Measurements from ENCODE around the gene SNRPB2. TPM values are rescaled to one million over a fixed set of nuclear protein-coding genes. Genes with fewer than 3 reads are reported as not detected.

Gene SNRPB2
- 48.5 and 59.8 TPM in 2 replicates for total RNA-seq (2014; rRNA removed)
- polyA plus RNA-seq (2012), result 72.9 TPM

GRCh38 chr20:16729565-16730460 is at the start of gene SNRPB2:
Gene SNRPB2, plus strand, starts transcription at chr20:16730026. Its CDS starts 1,677 bp downstream, at chr20:16731703.
- DNase-seq (ENCODE audit: low read depth), result peak; percentile 92

- no peak for DNase-seq (ENCODE audit: low read depth)
Measured at GRCh38 chr20:16684416-16684815, 45.4 kb upstream of the SNRPB2 start.

- no peak for DNase-seq (ENCODE audit: low read depth)
Measured at GRCh38 chr20:16689906-16690305, 39.9 kb upstream of the SNRPB2 start.

GRCh38 chr20:16691381-16691780 is 38.4 kb upstream of the SNRPB2 start:
- DNase-seq (ENCODE audit: low read depth), result no peak

- DNase-seq (ENCODE audit: low read depth), result no peak
Measured at GRCh38 chr20:16692009-16692408, 37.8 kb upstream of the SNRPB2 start.

- no peak for DNase-seq (ENCODE audit: low read depth)
Measured at GRCh38 chr20:16692442-16692841, 37.4 kb upstream of the SNRPB2 start.

GRCh38 chr20:16693278-16693677 is 36.5 kb upstream of the SNRPB2 start:
- no peak for DNase-seq (ENCODE audit: low read depth)

GRCh38 chr20:16694161-16694560 is 35.7 kb upstream of the SNRPB2 start:
- DNase-seq (ENCODE audit: low read depth), result no peak

GRCh38 chr20:16695628-16696027 is 34.2 kb upstream of the SNRPB2 start:
- no peak for DNase-seq (ENCODE audit: low read depth)

- no peak for DNase-seq (ENCODE audit: low read depth)
Measured at GRCh38 chr20:16699293-16699692, 30.5 kb upstream of the SNRPB2 start.

GRCh38 chr20:16701296-16701695 is 28.5 kb upstream of the SNRPB2 start:
- DNase-seq (ENCODE audit: low read depth), result peak; percentile 3

GRCh38 chr20:16703570-16703969 is 26.3 kb upstream of the SNRPB2 start:
- no peak for DNase-seq (ENCODE audit: low read depth)

- DNase-seq (ENCODE audit: low read depth), result no peak
Measured at GRCh38 chr20:16707674-16708073, 22.2 kb upstream of the SNRPB2 start.

GRCh38 chr20:16708602-16709001 is 21.2 kb upstream of the SNRPB2 start:
- DNase-seq (ENCODE audit: low read depth), result no peak

GRCh38 chr20:16709017-16709416 is 20.8 kb upstream of the SNRPB2 start:
- DNase-seq (ENCODE audit: low read depth), result no peak

GRCh38 chr20:16710781-16711180 is 19.0 kb upstream of the SNRPB2 start:
- no peak for DNase-seq (ENCODE audit: low read depth)

- DNase-seq (ENCODE audit: low read depth), result no peak
Measured at GRCh38 chr20:16711661-16712258, 18.1 kb upstream of the SNRPB2 start.

GRCh38 chr20:16712511-16712947 is 17.3 kb upstream of the SNRPB2 start:
- no peak for DNase-seq (ENCODE audit: low read depth)

- peak; percentile 24 for DNase-seq (ENCODE audit: low read depth)
Measured at GRCh38 chr20:16713066-16713465, 16.8 kb upstream of the SNRPB2 start.

- DNase-seq (ENCODE audit: low read depth), result no peak
Measured at GRCh38 chr20:16714242-16714641, 15.6 kb upstream of the SNRPB2 start.

GRCh38 chr20:16714751-16715150 is 15.1 kb upstream of the SNRPB2 start:
- peak; percentile 3 for DNase-seq (ENCODE audit: low read depth)

- no peak for DNase-seq (ENCODE audit: low read depth)
Measured at GRCh38 chr20:16719421-16719820, 10.4 kb upstream of the SNRPB2 start.

GRCh38 chr20:16729080-16729479 is 746 bp upstream of the SNRPB2 start:
- no peak for DNase-seq (ENCODE audit: low read depth)
